Endothelial cell of umbilical vein (primary cell): ENCODE results near the gene RP9. TPM values are rescaled to one million over a fixed set of nuclear protein-coding genes. Genes with fewer than 3 reads are reported as not detected.

Experiments used
- BruUV-seq: library from RNA; stranded (reverse); fragments of 400-500 nt; replicated peaks from 2 replicates; lab custom pipeline; 2021; lab: Mats Ljungman, UMichigan
- CTCF ChIA-PET: fragments of 300-600, 350-600 bp; sonication (Branson Sonifier 250); formaldehyde crosslinking; loops from one replicate; lab custom pipeline; 2021; ENCODE audit warnings: antibody characterized with exemption, inconsistent platforms; lab: Charles Lee
- POLR2A ChIA-PET: fragments of 300-600, 350-600 bp; sonication (Branson Sonifier 250); formaldehyde crosslinking; loops from one replicate; lab custom pipeline; 2021; ENCODE audit warnings: antibody characterized with exemption, inconsistent platforms; lab: Charles Lee
- DNase-seq: peaks from one replicate; pipeline ENCODE4 v3.0.0-alpha.2; 2011; ENCODE audit warnings: low read depth, low spot score
- FAIRE-seq: peaks from 2 replicates; lab custom pipeline; 2011; peaks lifted over from hg19 to GRCh38; lab: Jason Lieb, UNC
- H2AFZ ChIP-seq: 2 replicates; pipeline ENCODE4 v1.6.0; 2012; ENCODE audit warnings: low read depth, low read length, control low read depth, inconsistent platforms
- H3K27ac ChIP-seq: 2 replicates; pipeline ENCODE4 v1.5.1; 2011; ENCODE audit warnings: low read depth, mild to moderate bottlenecking, control low read depth, low read length, moderate library complexity; ENCODE audit not compliant: insufficient read depth
- H3K27me3 ChIP-seq, 2 experiments: 2 replicates each; pipeline versions ENCODE4 v1.6.0 to v1.6.1; 2011; ENCODE audit warnings: low read length in 2 of 2, mixed read lengths in 1 of 2; ENCODE audit not compliant: control insufficient read depth in 2 of 2, insufficient read depth in 2 of 2
- H3K36me3 ChIP-seq, 2 experiments: 2 replicates in 1 of 2; 3 replicates in 1 of 2; pipeline ENCODE4 v1.5.1; 2011; ENCODE audit warnings: low read length in 2 of 2, mild to moderate bottlenecking in 1 of 2, moderate library complexity in 1 of 2; ENCODE audit not compliant: control insufficient read depth in 2 of 2, insufficient read depth in 2 of 2; ENCODE audit errors: extremely low read depth in 1 of 2
- H3K4me1 ChIP-seq: 3 replicates; pipeline ENCODE4 v1.5.1; 2011; ENCODE audit warnings: mild to moderate bottlenecking, low read length; ENCODE audit not compliant: control insufficient read depth, insufficient read depth; ENCODE audit errors: extremely low read depth
- H3K4me2 ChIP-seq: 2 replicates; pipeline ENCODE4 v1.6.1; 2011; ENCODE audit warnings: low read length, control low read depth, mixed read lengths; ENCODE audit not compliant: insufficient read depth
- H3K4me3 ChIP-seq, 3 experiments: fragments of 200-600 bp in 1 of 3; sonication (generic), shearing (Covaris generic) in 1 of 3; replicated peaks in 1 of 3; 2 replicates each; pipeline ENCODE4 v1.5.1; 2011 to 2016; ENCODE audit warnings: control low read depth in 3 of 3, low read length in 3 of 3, mild to moderate bottlenecking in 2 of 3, inconsistent platforms in 1 of 3, low read depth in 1 of 3, moderate library complexity in 1 of 3; ENCODE audit not compliant: insufficient read depth in 1 of 3
- H3K79me2 ChIP-seq: 2 replicates; pipeline ENCODE4 v1.6.0; 2012; ENCODE audit warnings: low read length, inconsistent platforms; ENCODE audit not compliant: control insufficient read depth, insufficient read depth
- H3K9ac ChIP-seq: replicated peaks from 2 replicates; pipeline ENCODE3; 2011; ENCODE audit warnings: low read length, control low read depth; ENCODE audit not compliant: insufficient read depth; ENCODE audit errors: extremely low read depth
- H3K9me1 ChIP-seq: replicated peaks from 3 replicates; pipeline ENCODE4 v1.6.0; 2011; ENCODE audit warnings: mild to moderate bottlenecking, low read length; ENCODE audit not compliant: control insufficient read depth, insufficient read depth; ENCODE audit errors: extremely low read depth
- H3K9me3 ChIP-seq: replicated peaks from 2 replicates; pipeline ENCODE4 v1.5.1; 2012; ENCODE audit warnings: low read length, inconsistent platforms; ENCODE audit not compliant: control insufficient read depth, insufficient read depth
- H4K20me1 ChIP-seq: replicated peaks from 2 replicates; pipeline ENCODE3; 2011; ENCODE audit warnings: mild to moderate bottlenecking, low read length; ENCODE audit not compliant: control insufficient read depth, insufficient read depth; ENCODE audit errors: extremely low read depth
- CTCF ChIP-seq, 2 donors: IDR thresholded peaks; 1 replicate in 1 of 2; 2 replicates in 1 of 2; pipeline ENCODE4 v1.5.1; 2011; ENCODE audit warnings: low read length in 2 of 2, mild to moderate bottlenecking in 2 of 2, moderate library complexity in 2 of 2, control low read depth in 1 of 2, inconsistent platforms in 1 of 2, low read depth in 1 of 2; ENCODE audit not compliant: insufficient read depth in 1 of 2; ENCODE audit errors: extremely low read depth in 1 of 2
- FOS ChIP-seq: IDR thresholded peaks from 2 replicates; pipeline ENCODE4 v1.6.1; 2011; ENCODE audit warnings: mild to moderate bottlenecking, low read length, moderate library complexity, borderline replicate concordance; ENCODE audit not compliant: insufficient read depth
- JUN ChIP-seq: IDR thresholded peaks from 2 replicates; pipeline ENCODE4 v1.6.1; 2011; ENCODE audit warnings: borderline replicate concordance, low read depth; ENCODE audit not compliant: insufficient read length, insufficient read depth
- MYC ChIP-seq: IDR thresholded peaks from one replicate; pipeline ENCODE4 v1.6.1; 2011; ENCODE audit warnings: mild to moderate bottlenecking, low read depth, low read length
- POLR2AphosphoS5 ChIP-seq: IDR thresholded peaks from 2 replicates; pipeline ENCODE4 v1.6.1; 2012; ENCODE audit warnings: low read depth, mild to moderate bottlenecking, control low read depth, low read length, moderate library complexity; ENCODE audit not compliant: insufficient read depth
- dilution Hi-C: fragments of 300-500 bp; cut with MboI; formaldehyde crosslinking; loops from one replicate; pipeline ENCODE4 v1.15.0; 2019; ENCODE audit warnings: low sequenced_read_pairs; ENCODE audit not compliant: extremely low pct_ligation_motif_present
- intact Hi-C: fragments of 100-400 bp; cut with micrococcal nuclease; formaldehyde crosslinking; loops from one replicate; pipeline ENCODE4 v1.10.0; 2022
- polyA plus RNA-seq, 4 experiments: library from polyadenylated mRNA; depleted of rRNA in 3 of 4; stranded (reverse) in 3 of 4; unstranded in 1 of 4; fragments of >200 nt; gene quantifications; 2 replicates each; pipeline versions ENCODE4 v1.2.1 to v1.2.3, GENCODE V29; 2011 to 2012; ENCODE audit warnings: missing spikeins in 1 of 4
- total RNA-seq: library from RNA; stranded (reverse); gene quantifications from 2 replicates; pipeline ENCODE4 v1.2.3, GENCODE V29; 2021
- TF ChIP-seq, protein P1 (sequence below): IDR thresholded peaks from 2 replicates; pipeline ENCODE4 v1.6.1; 2011; ENCODE audit not compliant: insufficient read depth, insufficient read length

The RP9 gene
- total and polyA plus RNA-seq, 2 donors (not counting 3 experiments of a cell fraction or from before 2014, with no cell fraction given), result 16.0 to 18.5 TPM

- DNase-seq, result no peak
- Histone ChIP-seq H3K9me1 (no peaks in the 10 kb centered on the region), H3K4me2 (peak overlapping the region; percentile 89), H3K9ac (peak overlapping the region; percentile 19), H3K4me1 (peaks cover 8% of the 10 kb centered on the region), H3K79me2 (no peaks in the 10 kb centered on the region), H4K20me1 (no peaks in the 10 kb centered on the region), H3K27ac (no peak overlapping the region), H3K27me3 (no peaks in the 10 kb centered on the region), H3K36me3 (no peaks in the 10 kb centered on the region), H3K9me3 (no peaks in the 10 kb centered on the region), H2AFZ (peak overlapping the region; percentile 86), H3K4me3 (peak overlapping the region; percentile 48 to 85 (median 71))
- TF ChIP-seq POLR2AphosphoS5 (no peak), FOS (no peak), CTCF (IDR thresholded peaks at IDR 0.05; ENCODE audit: extremely low read depth in 1 of 2, insufficient read depth in 1 of 2, low read depth in 1 of 2, low read length in 2 of 2) (no peak), MYC (no peak), JUN (no peak)
- TF ChIP-seq, protein P1, sequence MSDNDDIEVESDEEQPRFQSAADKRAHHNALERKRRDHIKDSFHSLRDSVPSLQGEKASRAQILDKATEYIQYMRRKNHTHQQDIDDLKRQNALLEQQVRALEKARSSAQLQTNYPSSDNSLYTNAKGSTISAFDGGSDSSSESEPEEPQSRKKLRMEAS, result no peak
- ChIA-PET CTCF (interaction anchor here (0.8 to 1.0 kb wide), 2 partner anchors 20 to 21 kb away, joined by 3 to 4 read pairs; no protein-coding TSS in a partner anchor), POLR2A (no interaction called here)
- FAIRE-seq, result no peak
- no TSS peak for BruUV-seq
- dilution Hi-C loops (no loop called here), intact Hi-C loops (loop anchor here (1.0 to 2.0 kb wide), 2 partner anchors 20 to 595 kb away; partner anchors contain the start of gene RP9)
These were observed 20.6 kb upstream of the RP9 start for GRCh38 chr7:33129806-33130153.
